MM.1S (cell line): ENCODE measurements around the gene ACTR2.

Experiments
- DNase-seq: peaks from one replicate; pipeline ENCODE4 v3.0.0-alpha.2; 2015
- H2AFZ ChIP-seq: fragments of 300-600 bp; sonication (generic); 2 replicates; pipeline ENCODE4 v1.6.0; 2016; ENCODE audit warnings: antibody characterized with exemption, low read length
- H3F3A ChIP-seq: fragments of 300-600 bp; sonication (generic); 2 replicates; pipeline ENCODE4 v1.6.1; 2016; ENCODE audit warnings: mild to moderate bottlenecking, antibody characterized with exemption, low read length, moderate library complexity, mixed read lengths; ENCODE audit not compliant: insufficient read depth
- H3K27ac ChIP-seq: fragments of 300-600 bp; sonication (generic); 2 replicates; pipeline ENCODE4 v1.5.1; 2016; ENCODE audit warnings: mild to moderate bottlenecking, low read length
- H3K27me3 ChIP-seq: fragments of 300-600 bp; sonication (generic); replicated peaks from 2 replicates; pipeline ENCODE4 v1.6.0; 2016; ENCODE audit warnings: low read length; ENCODE audit not compliant: insufficient read depth
- H3K36me3 ChIP-seq: fragments of 300-600 bp; sonication (generic); replicated peaks from 2 replicates; pipeline ENCODE4 v1.6.1; 2016; ENCODE audit warnings: mild to moderate bottlenecking, low read length, mixed read lengths; ENCODE audit not compliant: insufficient read depth
- H3K4me1 ChIP-seq: fragments of 300-600 bp; sonication (generic); 2 replicates; pipeline ENCODE4 v1.6.1; 2016; ENCODE audit warnings: low read length, mixed read lengths
- H3K4me2 ChIP-seq: fragments of 300-600 bp; sonication (generic); 2 replicates; pipeline ENCODE4 v1.6.0; 2016; ENCODE audit warnings: low read depth, low read length
- H3K4me3 ChIP-seq: fragments of 300-600 bp; sonication (generic); 2 replicates; pipeline ENCODE4 v1.5.1; 2016; ENCODE audit warnings: low read length, mixed read lengths
- H3K79me2 ChIP-seq: fragments of 300-600 bp; sonication (generic); 2 replicates; pipeline ENCODE4 v1.6.1; 2016; ENCODE audit warnings: mixed run types, low read length, mixed read lengths
- H3K9ac ChIP-seq: fragments of 300-600 bp; sonication (generic); 2 replicates; pipeline ENCODE4 v1.6.1; 2016; ENCODE audit warnings: low read length, mixed read lengths
- H3K9me2 ChIP-seq: fragments of 300-600 bp; sonication (generic); replicated peaks from 2 replicates; pipeline ENCODE4 v1.6.1; 2016; ENCODE audit warnings: mild to moderate bottlenecking, low read length, mixed read lengths; ENCODE audit not compliant: insufficient read depth
- H3K9me3 ChIP-seq: fragments of 300-600 bp; sonication (generic); replicated peaks from 2 replicates; pipeline ENCODE4 v1.6.1; 2016; ENCODE audit warnings: mild to moderate bottlenecking, low read length, mixed read lengths; ENCODE audit not compliant: insufficient read depth
- H4K20me1 ChIP-seq: fragments of 300-600 bp; sonication (generic); 2 replicates; pipeline ENCODE4 v1.6.1; 2016; ENCODE audit warnings: mild to moderate bottlenecking, low read length, moderate library complexity, mixed read lengths; ENCODE audit not compliant: insufficient read depth
- EZH2 ChIP-seq: fragments of 300-600 bp; sonication (generic); optimal IDR thresholded peaks from 2 replicates; pipeline ENCODE3; 2017; ENCODE audit warnings: low read depth, mild to moderate bottlenecking, antibody characterized with exemption, low read length, mixed read lengths
- EZH2phosphoT487 ChIP-seq: fragments of 300-600 bp; sonication (generic); IDR thresholded peaks from 2 replicates; pipeline ENCODE4 v1.6.1; 2018; ENCODE audit warnings: antibody characterized with exemption, low read length
- TF ChIP-seq, protein P1 (sequence below): fragments of 300-600 bp; sonication (generic); IDR thresholded peaks from 2 replicates; pipeline ENCODE4 v1.5.1; 2016; ENCODE audit warnings: antibody characterized with exemption, low read length, mixed read lengths

Gene ACTR2

DNA sequence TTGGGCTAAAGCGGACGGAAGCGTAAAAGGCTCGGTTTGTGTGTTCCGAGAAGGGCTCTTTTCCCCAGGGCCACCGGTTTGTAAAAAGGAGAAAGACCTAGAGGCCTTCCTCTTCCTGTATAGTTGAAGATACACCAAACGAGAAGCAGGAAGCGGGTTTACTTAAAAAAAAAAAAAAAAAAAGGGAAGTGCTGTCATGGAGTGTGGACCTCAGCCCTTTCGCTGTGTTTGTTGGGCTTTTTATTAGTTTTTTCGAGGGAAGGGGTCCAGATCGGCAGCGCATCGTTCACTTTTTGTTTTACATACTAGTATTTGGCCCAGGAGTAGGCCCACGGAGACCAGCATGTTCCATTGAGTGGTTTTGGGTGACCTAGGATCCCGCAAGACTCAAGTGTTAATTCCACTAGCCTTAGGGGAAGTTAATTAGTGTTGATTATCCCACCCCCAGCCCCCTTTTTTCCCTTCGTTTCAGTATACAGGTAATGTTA, 676 bp downstream of the ACTR2 start:
- peak overlapping the region; percentile 84 for H3K4me2 ChIP-seq
- peaks cover 73% of the 10 kb centered on the region for H3K79me2 ChIP-seq
- H3K9me3 ChIP-seq = no peaks in the 10 kb centered on the region
- H3K27ac ChIP-seq = peak overlapping the region; percentile 86
- DNase-seq = peak; percentile 71
- H3K4me1 ChIP-seq = peaks cover 7% of the 10 kb centered on the region; the same call in 1 of the 2 replicates
- H3K36me3 ChIP-seq = no peaks in the 10 kb centered on the region; the same call in 1 of the 2 replicates
- peak overlapping the region; percentile 92 for H3K4me3 ChIP-seq
- no peaks in the 10 kb centered on the region for H3K27me3 ChIP-seq
- TF ChIP-seq EZH2phosphoT487 (no peak), EZH2 (no peak)
- TF ChIP-seq, protein P1, sequence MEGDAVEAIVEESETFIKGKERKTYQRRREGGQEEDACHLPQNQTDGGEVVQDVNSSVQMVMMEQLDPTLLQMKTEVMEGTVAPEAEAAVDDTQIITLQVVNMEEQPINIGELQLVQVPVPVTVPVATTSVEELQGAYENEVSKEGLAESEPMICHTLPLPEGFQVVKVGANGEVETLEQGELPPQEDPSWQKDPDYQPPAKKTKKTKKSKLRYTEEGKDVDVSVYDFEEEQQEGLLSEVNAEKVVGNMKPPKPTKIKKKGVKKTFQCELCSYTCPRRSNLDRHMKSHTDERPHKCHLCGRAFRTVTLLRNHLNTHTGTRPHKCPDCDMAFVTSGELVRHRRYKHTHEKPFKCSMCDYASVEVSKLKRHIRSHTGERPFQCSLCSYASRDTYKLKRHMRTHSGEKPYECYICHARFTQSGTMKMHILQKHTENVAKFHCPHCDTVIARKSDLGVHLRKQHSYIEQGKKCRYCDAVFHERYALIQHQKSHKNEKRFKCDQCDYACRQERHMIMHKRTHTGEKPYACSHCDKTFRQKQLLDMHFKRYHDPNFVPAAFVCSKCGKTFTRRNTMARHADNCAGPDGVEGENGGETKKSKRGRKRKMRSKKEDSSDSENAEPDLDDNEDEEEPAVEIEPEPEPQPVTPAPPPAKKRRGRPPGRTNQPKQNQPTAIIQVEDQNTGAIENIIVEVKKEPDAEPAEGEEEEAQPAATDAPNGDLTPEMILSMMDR = no peak
- peaks cover 10% of the 10 kb centered on the region for H3F3A ChIP-seq
- H4K20me1 ChIP-seq = peaks cover 4% of the 10 kb centered on the region
- H3K9ac ChIP-seq = peak overlapping the region; percentile 88
- H3K9me2 ChIP-seq = no peaks in the 10 kb centered on the region
- H2AFZ ChIP-seq = peak overlapping the region; percentile 82

DNA sequence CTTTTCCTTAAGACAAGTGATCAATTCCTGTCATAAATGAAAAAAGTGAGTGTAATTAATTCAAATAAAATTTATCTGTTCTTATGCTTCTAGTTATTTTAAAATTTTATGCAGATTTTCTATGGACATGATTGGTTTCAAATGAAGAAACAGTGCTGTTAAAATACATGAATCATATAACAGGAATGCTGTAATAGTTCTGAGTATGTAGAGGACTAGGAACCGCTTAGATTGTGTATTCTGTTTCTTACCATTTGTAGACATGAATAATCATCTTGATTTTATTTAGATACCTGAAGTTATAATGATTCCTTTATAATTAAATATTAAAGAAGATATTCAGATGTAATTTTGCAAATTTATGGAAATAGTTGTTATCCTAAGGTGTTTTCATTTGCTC, 3.5 kb downstream of the ACTR2 start:
- Histone ChIP-seq H3K79me2 (peaks cover 96% of the 10 kb centered on the region), H3F3A (peaks cover 10% of the 10 kb centered on the region), H3K4me3 (no peak overlapping the region), H4K20me1 (peaks cover 4% of the 10 kb centered on the region), H3K27me3 (no peaks in the 10 kb centered on the region), H3K36me3 (no peaks in the 10 kb centered on the region; the same call in 1 of the 2 replicates), H3K4me1 (peaks cover 7% of the 10 kb centered on the region; the same call in 1 of the 2 replicates), H3K9me2 (no peaks in the 10 kb centered on the region), H3K9me3 (no peaks in the 10 kb centered on the region), H3K4me2 (no peak overlapping the region), H3K27ac (no peak overlapping the region), H3K9ac (no peak overlapping the region), H2AFZ (no peak overlapping the region)
- DNase-seq = no peak
- TF ChIP-seq EZH2phosphoT487 = no peak
- TF ChIP-seq, protein P1 = no peak
- no peak for TF ChIP-seq EZH2

DNA sequence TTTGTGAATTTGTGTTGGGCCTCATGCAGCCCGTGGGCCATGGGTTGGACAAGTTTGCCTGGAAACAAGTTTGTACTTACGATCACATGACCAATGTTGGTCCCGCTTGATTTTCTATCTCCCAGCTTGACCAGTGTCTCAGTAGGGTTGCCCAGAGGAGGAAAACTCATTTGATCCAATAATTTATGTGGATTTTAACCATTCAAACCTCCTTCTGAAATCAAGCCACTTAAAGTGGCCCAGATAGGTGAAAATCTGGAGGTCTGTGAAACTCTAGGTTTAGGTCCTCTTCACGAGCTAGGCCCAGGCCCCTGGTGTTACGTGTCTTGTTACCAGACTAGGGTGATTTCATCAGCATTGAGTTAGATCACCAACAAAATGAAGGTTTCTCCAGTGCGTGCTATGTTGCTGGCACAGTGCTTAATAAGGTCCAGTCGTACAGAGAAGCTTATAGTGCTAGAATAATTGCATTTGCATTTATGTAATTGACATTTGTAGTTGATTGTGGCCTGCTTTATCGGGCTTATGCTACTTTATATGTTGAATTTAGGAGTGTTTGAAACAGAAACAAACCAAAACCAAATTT, 4.4 kb downstream of the ACTR2 start:
- Histone ChIP-seq H3K9me3 (no peaks in the 10 kb centered on the region), H3K4me2 (no peak overlapping the region), H3K79me2 (peaks cover 96% of the 10 kb centered on the region), H3K27me3 (no peaks in the 10 kb centered on the region), H3K4me3 (no peak overlapping the region), H3K36me3 (no peaks in the 10 kb centered on the region; the same call in 1 of the 2 replicates), H2AFZ (no peak overlapping the region), H4K20me1 (peaks cover 4% of the 10 kb centered on the region), H3K9me2 (no peaks in the 10 kb centered on the region), H3K27ac (no peak overlapping the region), H3K9ac (no peak overlapping the region), H3K4me1 (peaks cover 7% of the 10 kb centered on the region; the same call in 1 of the 2 replicates), H3F3A (peaks cover 10% of the 10 kb centered on the region)
- no peak for TF ChIP-seq EZH2
- no peak for TF ChIP-seq EZH2phosphoT487
- TF ChIP-seq, protein P1 = no peak
- DNase-seq = no peak
